Stimulated activated CD4-positive, alpha-beta T cell treated with anti-CD3 and anti-CD28 coated beads, TNF-alpha, amount 100 ng/mL, for 24 hours (primary cell): ENCODE measurements around the gene ARHGEF40.
"Not testable (repeated sequence)": the region's sequence is repeated elsewhere in the genome, so short reads cannot be mapped to it uniquely, and the experiment has no call there.

Experiments
- DNase-seq, 3 experiments: peaks; one replicate each; pipeline ENCODE4 v3.0.0-alpha.2; 2020; ENCODE audit warnings: low read depth in 3 of 3

Gene ARHGEF40

DNA sequence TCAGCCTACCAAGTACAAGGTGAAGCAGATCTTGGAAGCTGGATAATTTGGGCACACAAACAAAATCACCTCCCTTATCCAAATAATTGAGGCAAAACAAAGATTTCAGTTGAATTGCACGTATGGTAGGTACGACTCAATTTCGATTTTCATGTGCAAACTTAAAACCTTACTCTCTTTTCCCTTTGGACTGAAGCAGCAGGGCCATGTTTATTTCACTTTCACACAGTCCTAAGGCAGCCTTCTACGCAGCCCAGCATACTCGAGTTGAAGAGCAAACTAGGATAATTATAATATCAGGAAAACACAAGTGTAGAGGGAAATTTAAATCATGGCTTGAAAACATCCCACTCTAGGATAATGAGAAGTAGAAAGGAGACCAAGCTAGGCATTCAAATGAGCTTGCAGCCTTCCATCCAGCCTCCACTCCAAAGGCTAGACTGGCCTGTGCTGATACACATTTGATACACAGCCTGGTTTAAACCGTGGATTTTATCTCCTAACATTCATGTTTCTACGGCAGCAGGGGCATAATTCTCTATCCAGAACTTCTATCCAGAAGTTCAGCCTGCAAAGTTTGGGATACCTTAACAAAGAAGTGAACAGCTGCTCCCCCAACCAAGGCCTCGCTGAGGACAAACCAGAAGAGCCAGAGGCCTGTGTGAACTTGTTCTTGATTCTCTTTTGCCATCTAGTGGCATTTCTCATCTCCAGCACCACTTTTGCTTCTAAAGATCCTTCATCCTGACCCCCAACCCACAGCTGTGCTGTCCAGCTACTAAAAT, 30.3 kb upstream of the ARHGEF40 start:
- no peak for DNase-seq

DNA sequence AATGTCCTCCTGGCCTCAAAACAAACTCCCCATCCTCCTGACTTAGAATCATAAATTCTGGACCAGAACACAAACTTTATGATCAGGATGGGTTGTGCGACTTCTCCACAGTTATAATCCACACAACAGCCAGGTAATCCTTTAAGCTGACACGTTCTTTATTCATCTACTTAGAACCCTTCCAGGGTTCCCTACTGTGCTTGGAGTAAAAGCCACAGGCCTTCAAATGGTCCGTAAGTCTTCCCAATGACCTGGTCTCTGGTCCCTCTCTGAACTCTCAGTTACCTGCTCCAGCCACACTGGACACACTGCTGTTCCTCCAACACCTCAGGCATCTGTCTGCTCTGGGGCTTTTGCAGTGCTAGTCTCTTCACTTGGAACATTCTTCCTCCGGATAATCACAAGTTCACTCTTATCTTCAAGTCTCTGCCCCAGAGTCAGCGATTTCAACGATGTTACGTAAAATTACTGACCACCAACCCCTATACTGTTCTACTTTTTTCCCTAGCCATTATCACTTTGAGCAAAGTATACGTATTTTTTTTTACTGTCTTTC, 29.7 kb upstream of the ARHGEF40 start:
- no peak for DNase-seq

DNA sequence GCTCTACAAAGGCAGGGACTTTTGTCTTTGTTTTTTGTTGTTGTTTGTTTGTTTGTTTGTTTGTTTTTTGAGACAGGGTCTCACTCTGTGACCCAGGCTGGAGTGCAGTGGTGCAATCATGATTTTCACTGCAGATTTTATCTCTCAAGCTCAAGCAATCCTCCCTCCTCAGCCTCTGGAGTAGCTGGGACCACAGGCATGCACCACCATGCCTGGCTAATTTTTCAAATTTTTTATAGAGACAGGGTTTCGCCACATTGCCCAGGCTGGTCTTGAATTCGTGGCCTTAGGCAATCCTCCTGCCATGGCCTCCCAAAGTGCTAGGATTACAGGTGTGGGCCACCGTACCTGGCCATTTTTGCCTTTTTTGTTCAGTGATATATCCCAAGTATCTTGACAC, 29.2 kb upstream of the ARHGEF40 start:
- DNase-seq, result not testable (repeated sequence)

DNA sequence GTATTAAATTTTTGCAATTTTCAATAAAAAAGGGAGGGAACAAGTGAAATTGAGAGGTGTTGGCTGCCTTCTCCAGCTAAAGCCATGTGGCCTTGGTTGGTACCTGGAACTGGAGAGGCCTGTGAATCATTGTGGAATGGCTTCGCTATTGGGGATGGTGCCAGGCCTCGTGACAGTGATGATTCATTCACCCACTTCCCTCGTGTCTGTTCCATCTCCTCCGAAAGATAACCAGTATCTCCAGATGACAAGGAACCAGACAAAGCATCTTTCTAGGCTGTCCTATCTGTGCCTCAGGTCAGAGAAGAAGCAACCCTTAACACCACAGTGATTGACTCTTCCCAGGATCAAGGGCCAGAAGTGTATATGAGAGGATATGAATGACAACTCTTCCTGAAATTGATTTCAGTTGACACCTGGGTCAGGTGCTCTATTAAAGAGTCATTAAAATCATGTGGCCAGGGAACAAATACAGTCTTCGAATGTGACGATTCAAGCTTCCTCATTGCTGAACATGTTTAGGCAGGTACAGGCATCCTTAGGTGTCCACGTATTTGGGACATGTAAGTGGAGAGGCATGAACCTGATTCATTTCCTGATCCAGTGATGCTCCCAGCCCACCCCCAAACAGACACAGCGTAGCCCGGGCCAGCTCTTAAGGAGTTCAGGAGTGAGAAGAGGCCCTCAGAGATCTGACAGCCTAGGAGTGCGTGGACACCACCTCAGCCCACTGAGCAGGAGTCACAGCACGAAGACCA, 28.2 kb upstream of the ARHGEF40 start, which contains the start of gene RNASE7:
TSS of gene RNASE7 (plus strand) at position 687 of the 758 bp plus-strand sequence. CDS start 631 bp downstream, outside the sequence.
- DNase-seq, result no peak

DNA sequence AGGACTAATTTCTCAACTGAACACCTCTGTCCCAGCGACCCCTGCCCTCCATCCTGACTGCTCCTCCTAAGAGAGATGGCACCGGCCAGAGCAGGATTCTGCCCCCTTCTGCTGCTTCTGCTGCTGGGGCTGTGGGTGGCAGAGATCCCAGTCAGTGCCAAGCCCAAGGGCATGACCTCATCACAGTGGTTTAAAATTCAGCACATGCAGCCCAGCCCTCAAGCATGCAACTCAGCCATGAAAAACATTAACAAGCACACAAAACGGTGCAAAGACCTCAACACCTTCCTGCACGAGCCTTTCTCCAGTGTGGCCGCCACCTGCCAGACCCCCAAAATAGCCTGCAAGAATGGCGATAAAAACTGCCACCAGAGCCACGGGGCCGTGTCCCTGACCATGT, 27.2 kb upstream of the ARHGEF40 start:
- no peak for DNase-seq

DNA sequence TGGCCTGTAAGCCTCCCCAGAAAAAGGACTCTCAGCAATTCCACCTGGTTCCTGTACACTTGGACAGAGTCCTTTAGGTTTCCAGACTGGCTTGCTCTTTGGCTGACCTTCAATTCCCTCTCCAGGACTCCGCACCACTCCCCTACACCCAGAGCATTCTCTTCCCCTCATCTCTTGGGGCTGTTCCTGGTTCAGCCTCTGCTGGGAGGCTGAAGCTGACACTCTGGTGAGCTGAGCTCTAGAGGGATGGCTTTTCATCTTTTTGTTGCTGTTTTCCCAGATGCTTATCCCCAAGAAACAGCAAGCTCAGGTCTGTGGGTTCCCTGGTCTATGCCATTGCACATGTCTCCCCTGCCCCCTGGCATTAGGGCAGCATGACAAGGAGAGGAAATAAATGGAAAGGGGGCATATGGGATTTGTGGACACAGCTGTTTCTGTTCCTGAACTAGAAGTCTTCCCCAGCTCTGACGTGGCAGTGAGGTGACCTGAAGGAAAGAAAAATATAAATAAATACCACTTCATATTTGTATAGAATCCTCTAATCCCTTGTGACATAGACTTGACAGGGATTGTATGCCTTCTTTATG, 26.6 kb upstream of the ARHGEF40 start:
- no peak for DNase-seq

DNA sequence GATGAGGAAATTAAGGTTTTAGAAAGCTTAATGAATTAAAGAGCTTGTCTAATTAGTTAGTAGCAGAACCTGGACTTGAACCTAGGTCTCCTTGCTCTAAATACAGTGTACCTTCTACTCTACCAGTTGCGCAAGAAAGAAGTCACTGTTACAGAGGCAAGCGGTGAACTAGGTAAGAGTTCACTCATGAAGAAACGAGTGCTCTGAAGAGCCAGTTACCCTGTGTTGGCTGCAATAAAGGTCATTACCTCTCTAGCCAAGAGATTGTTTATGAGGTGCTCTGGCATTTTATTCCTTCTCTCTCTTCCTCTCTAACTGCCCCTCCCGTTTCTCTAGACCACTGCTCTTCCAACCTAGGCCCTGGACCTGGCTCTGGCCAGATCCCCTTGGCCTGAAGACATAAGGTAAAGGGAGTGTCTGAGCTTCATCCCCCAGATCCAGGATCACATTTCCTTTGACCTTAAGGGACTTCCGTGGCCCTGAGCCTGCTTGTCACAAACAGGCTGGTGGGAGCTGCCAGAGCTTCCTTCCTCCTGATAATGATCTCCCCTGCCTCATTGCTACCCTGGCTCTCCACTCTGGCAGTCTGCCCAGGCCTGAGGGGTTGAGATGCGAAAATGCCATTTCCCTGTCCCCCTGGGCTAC, 26.0 kb upstream of the ARHGEF40 start:
- no peak for DNase-seq

DNA sequence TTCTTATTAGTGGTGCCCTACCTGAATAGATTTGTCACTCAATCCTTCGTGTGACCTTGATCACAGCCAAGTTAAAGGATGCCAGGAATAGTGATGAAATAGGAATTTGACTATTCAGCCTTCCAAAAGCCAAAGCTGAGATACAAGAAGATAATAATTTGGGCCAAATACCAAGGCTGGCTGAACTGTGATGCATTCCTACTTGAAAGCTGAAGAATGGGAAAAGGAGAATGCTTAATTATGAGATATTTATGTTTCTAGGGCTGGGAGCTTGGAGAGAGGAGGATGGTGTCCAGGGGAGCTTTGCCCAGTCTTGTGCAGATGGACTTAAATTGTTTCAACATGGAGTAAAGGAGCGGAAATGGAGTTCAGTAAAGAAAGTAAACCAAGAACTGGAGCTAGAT, 22.7 kb upstream of the ARHGEF40 start:
- no peak for DNase-seq

DNA sequence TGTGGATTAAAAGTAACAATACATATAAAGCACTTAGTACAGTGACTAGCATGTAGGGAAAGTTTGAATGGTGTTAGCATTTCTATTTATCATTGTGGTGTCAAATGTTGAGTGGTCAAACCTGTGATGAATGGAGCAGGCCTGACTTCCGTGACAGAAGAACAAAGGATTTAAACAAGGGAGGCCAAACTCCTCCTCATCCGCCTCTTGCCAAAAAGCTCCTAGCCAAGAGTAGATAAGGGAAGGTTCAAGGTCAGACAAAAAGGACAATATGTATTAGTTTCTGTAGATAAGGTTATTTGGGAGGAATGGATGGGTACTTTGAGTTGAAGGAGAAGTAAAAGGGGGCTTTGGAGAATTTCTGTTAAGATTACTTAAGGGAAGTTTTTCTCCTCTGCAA, 21.5 kb upstream of the ARHGEF40 start:
- no peak for DNase-seq

DNA sequence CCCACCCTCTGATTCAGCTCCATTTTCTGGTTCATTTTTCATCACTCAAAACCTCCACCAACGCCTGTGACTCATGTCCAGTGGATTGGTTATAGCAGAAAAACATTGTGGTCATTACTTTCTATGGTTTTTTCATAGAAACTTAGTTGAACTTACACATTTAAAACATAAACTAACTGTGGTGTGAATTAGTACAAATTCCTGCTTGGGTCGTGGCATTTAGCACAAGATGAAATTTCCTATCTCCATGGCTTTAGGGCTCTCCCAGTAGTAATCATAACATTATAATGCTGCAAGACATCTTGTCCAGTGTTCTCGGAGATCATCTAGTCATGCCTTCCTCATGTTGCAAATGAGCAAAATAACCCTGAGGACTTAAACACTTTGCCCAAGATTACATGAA, 20.8 kb upstream of the ARHGEF40 start:
- DNase-seq, result no peak

DNA sequence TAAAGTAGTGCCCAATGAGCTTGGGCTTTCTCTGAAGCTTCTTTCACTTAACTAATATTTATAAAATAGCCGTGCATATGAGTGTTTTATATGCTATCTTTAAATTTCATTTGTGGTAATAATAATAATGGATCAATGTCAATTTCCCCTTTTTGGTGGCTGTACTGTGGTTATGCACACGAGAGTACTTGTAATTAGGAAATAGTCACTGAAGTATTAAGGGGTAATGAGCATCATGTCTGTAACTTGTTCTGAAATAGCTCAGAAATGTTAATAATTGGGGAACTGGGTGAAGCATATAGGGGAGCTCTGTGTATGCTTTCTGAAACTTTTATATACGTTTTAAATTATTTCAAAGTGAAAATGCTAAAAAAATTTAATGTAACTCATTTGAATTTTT, 19.5 kb upstream of the ARHGEF40 start:
- DNase-seq, result no peak

DNA sequence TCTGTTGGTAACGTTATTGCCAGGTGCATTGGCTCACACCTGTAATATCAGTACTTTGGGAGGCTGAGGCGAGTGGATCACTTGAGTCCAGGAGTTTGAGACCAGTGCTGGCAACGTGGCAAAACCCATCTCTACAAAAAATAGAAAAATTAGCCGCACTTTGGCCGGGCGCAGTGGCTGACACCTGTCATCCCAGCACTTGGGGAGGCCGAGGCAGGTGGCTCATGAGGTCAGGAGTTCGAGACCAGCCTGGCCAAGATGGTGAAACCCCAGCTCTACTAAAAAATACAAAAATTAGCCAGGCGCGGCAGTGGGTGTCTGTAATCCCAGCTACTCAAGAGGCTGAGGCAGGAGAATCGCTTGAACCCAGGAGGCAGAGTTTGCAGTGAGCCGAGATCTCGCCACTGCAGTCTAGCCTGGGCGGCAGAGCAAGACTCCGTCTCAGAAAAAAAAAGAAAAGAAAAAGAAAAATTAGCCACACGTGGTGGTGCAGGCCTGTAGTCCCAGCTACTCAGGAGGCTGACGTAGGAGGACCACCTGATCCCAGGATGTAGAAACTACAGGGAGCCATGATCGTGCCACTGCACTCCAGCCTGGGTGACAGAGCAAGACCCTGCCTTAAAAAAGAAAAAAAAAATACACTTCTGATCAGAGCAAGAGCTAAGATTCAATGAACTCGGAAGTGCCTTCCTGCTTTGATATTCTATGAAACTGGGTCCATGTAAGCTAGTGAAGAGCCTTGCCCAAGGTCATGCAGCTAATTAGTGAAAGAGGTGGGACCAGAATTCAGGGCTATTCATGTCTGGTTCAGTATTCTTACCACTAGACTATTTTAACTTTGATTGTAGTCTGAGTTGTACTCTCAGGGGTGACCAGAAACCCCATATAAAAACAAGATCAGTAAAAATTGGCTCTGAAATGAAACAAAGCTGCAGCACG, 16.7 kb upstream of the ARHGEF40 start:
- DNase-seq, result no peak

DNA sequence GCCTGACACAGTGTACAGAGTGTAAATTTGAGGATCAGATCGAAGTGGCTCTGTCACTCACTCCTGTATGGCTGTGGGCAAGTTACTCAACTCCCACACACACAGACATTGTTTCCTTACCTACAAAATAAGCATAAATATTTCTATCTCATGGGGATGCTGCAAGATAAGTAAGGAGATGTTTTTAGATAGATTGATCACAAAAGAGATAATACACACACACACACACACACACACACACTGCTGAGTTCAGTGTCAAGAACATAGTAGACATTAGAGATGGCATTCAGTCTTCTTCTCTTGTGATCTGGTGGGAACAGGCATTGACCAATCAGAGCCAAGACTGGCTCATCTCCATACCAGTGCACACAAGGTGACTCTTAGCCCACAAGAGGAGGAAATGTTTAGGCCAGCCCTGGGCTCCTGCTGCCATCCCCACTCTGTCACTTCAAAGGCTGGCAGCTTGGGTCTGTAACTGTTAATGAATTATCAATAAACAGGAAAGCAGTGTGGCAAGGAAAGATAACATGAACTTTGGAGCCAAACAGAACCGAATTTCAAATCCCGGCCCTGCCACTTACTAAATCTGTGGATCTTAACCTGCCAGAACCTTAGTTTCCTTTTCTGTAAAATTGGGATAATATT, 15.9 kb upstream of the ARHGEF40 start:
- DNase-seq, result no peak

DNA sequence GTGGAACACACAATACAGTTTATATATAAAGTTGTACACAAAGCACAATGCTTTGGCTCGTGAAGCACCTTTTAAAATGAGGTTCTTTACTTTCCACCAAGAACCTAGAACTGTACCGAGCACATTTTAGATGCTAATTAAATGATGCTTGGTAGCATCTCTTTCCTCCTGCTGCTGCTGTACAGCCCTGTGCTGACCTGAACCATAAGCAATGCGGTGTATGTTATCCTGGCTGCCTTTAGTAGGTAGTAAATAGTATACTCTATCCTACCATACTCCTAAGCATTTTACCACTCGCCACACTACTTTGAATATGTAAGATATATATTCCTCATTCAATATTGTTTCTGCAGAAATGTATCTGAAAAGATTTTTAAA, 15.3 kb upstream of the ARHGEF40 start:
- DNase-seq, result no peak

DNA sequence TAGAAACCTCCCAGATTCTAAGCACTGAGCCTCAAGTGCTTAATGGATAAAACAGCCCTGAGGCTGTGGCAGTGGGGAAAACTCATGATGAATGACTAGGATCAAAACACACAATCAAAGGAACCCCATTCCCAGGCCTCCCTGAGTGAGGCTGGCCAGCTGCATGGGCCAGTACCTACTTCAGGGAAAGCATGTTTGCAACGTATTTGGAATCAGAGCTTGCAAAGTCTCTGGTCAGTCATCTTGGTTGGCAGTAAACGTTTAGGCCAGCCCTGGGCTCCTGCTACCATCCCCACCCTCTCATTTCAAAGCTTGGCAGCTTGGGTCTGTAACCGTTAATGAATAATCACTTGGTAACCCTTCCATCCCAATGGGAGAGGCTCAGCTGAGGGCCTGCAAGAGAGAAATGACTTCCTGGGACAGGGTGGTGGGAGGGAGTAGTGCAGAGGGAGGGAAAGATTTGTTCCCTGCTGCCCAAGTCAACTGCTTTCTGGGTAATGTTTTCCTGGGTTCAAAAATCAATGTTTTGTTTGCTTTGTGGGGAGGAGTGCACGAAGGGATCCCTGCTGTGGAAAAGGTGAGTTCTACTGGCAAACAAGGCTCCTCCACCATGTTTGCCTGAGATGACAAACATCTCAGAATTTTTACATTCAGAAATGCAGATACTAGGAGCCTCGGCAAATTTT, 14.5 kb upstream of the ARHGEF40 start:
- no peak for DNase-seq

DNA sequence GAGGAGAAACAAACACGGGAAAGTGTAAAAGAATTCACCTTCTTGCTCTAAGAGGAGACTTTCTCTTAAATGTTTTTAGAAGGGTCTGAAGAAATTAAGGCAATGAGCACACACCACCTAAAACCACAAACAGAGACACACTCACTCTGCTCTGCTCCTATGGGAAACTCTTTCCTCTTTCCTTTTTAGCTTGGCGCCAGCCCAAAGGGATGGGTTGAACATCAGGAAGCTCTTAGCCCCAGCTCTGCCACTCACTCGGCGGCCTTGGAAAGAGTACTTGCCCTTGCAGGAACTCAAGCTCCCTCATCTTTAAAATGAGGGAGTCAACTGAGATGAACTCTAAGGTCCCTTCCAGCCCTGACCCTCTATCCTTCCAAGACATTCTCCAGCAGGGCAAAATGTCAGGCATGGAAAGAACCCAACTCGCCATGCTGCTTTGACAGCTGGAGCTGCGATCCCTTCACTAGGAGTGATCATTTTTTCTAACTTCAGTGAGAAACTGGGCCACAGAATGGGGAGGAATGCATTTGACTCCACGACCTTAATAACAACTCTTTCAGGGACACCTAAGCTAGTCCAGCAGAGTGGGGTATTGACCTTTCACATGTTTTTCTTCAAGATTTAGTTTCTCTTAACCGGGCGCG, 13.5 kb upstream of the ARHGEF40 start:
- DNase-seq, result no peak

DNA sequence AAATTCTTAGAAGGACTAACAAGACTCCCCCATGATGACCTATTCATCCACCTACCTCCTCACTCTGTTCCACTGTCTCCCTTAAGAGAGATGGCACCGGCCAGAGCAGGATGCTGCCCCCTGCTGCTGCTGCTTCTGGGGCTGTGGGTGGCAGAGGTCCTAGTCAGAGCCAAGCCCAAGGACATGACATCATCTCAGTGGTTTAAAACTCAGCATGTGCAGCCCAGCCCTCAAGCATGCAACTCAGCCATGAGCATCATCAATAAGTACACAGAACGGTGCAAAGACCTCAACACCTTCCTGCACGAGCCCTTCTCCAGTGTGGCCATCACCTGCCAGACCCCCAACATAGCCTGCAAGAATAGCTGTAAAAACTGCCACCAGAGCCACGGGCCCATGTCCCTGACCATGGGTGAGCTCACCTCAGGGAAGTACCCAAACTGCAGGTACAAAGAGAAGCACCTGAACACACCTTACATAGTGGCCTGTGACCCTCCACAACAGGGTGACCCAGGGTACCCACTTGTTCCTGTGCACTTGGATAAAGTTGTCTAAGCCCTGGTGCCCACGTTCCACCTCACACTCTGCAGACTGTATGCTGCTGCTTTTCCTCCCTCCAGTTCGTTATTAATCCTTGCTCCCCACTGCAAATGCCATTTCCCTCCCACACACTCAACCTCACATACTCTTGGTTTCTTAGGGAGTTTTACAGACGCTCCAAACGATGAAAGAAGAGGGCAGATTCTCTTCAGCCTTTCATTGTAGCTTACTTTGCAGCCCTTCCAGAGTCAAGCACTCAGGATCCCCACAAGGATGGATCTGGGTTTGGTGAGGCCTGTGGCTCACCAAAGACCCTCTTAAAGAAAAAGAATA, 12.1 kb upstream of the ARHGEF40 start, which contains the start of gene RNASE8:
TSS of gene RNASE8 (plus strand) at position 20 of the 873 bp plus-strand sequence. CDS start at position 91, 71 bp downstream.
- DNase-seq, result no peak

DNA sequence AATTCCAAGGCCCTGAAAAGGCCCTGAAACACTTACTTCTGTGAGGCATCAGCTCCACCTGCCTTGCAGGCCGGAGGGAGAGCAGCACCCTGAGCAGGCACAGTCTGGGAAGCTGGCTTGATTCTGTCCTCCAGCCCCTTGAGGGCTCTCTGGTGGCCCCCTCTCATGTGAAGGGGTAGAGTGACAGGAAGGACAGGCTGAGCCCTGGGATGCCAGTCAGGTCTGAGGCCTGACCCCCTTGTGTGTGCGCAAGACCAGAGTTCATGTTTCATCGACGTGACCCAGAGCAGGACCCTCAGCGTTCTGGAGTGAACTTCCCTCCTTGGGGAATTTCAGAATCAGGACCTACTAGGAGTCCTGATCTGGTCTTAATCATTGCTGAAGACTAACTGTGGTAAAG, 11.2 kb upstream of the ARHGEF40 start:
- no peak for DNase-seq
